HepG2 (cell line): ENCODE data around the gene USP5. TPM values are rescaled to one million over a fixed set of nuclear protein-coding genes. Genes with fewer than 3 reads are reported as not detected.

ENCODE experiments used
- AGO1 ChIP-seq: fragments of 200-400 bp; formaldehyde crosslinking; IDR thresholded peaks from 2 replicates; pipeline ENCODE4 v1.6.1; 2017; ENCODE audit warnings: mild to moderate bottlenecking, low read depth, low read length, moderate library complexity; ENCODE audit not compliant: poor library complexity, severe bottlenecking
- ATF7 ChIP-seq, 2 experiments: fragments of 450-650 bp in 1 of 2; sonication (generic) in 1 of 2; formaldehyde crosslinking in 1 of 2; IDR thresholded peaks; 2 replicates each; pipeline versions ENCODE4 v1.4.0 to v1.6.1; 2016 to 2020; ENCODE audit warnings: antibody characterized with exemption in 1 of 2, mild to moderate bottlenecking in 1 of 2, missing genetic modification reagents in 1 of 2
- DR1 ChIP-seq: sonication (generic); formaldehyde crosslinking; IDR thresholded peaks from 2 replicates; pipeline ENCODE4 v1.8.0; 2021; ENCODE audit warnings: mild to moderate bottlenecking, missing genetic modification reagents, inconsistent platforms
- EHMT2 ChIP-seq: fragments of 200-600 bp; sonication (generic); IDR thresholded peaks from 2 replicates; pipeline ENCODE4 v1.7.0; 2017; ENCODE audit warnings: antibody characterized with exemption, low read depth, low read length, borderline replicate concordance
- HIC2 ChIP-seq: sonication (generic); formaldehyde crosslinking; IDR thresholded peaks from 2 replicates; pipeline ENCODE4 v1.9.0; 2022; ENCODE audit warnings: low read depth, missing genetic modification reagents
- KDM4B ChIP-seq: sonication (generic); formaldehyde crosslinking; IDR thresholded peaks from 2 replicates; pipeline ENCODE4 v1.4.0; 2020; ENCODE audit warnings: missing genetic modification reagents
- MEIS2 ChIP-seq: sonication (generic); formaldehyde crosslinking; IDR thresholded peaks from 2 replicates; pipeline ENCODE4 v1.9.0; 2021; ENCODE audit warnings: mild to moderate bottlenecking, missing genetic modification reagents
- PBX2 ChIP-seq: IDR thresholded peaks from 2 replicates; pipeline ENCODE4 v1.6.1; 2016; ENCODE audit warnings: control low read depth
- SKI ChIP-seq: fragments of 450-650 bp; IDR thresholded peaks from one replicate; pipeline ENCODE4 v1.6.1; 2018; ENCODE audit warnings: mild to moderate bottlenecking; ENCODE audit not compliant: partially characterized antibody
- ZMYM2 ChIP-seq: sonication (generic); formaldehyde crosslinking; IDR thresholded peaks from 2 replicates; pipeline ENCODE4 v1.8.0; 2022; ENCODE audit warnings: mild to moderate bottlenecking, missing genetic modification reagents
- ZNF557 ChIP-seq: sonication (generic); formaldehyde crosslinking; IDR thresholded peaks from 2 replicates; pipeline ENCODE4 v1.4.0; 2020; ENCODE audit warnings: missing genetic modification reagents
- ZNF619 ChIP-seq: sonication (generic); formaldehyde crosslinking; IDR thresholded peaks from 2 replicates; pipeline ENCODE4 v1.4.0; 2020; ENCODE audit warnings: mild to moderate bottlenecking, missing genetic modification reagents
- ZNF776 ChIP-seq: sonication (generic); formaldehyde crosslinking; IDR thresholded peaks from 2 replicates; pipeline ENCODE4 v1.4.0; 2020; ENCODE audit warnings: mild to moderate bottlenecking, missing genetic modification reagents
- ZSCAN21 ChIP-seq: sonication (generic); formaldehyde crosslinking; IDR thresholded peaks from 2 replicates; pipeline ENCODE4 v1.8.0; 2022; ENCODE audit warnings: mild to moderate bottlenecking, missing genetic modification reagents, moderate library complexity, borderline replicate concordance
- ZSCAN25 ChIP-seq: sonication (generic); formaldehyde crosslinking; IDR thresholded peaks from 2 replicates; pipeline ENCODE4 v1.8.0; 2022; ENCODE audit warnings: mild to moderate bottlenecking, missing genetic modification reagents
- polyA plus RNA-seq, 8 experiments: library from polyadenylated mRNA; depleted of rRNA in 3 of 8; stranded (reverse) in 7 of 8; unstranded in 1 of 8; fragments of >200 nt; fragmentation: Illumina TruSeq in 4 of 8; extraction: Trizol in 4 of 8; gene quantifications; 2 replicates each; pipeline versions ENCODE4 v1.2.1 to v1.2.3, GENCODE V29; 2011 to 2016; ENCODE audit warnings: low read depth in 4 of 8, missing spikeins in 1 of 8, mixed read lengths in 1 of 8; ENCODE audit not compliant: insufficient read depth in 1 of 8
- total RNA-seq, 5 experiments: library from RNA; depleted of rRNA; stranded (reverse); fragments of >200 nt; fragmentation: Illumina TruSeq; extraction: Trizol; gene quantifications; 2 replicates each; pipeline ENCODE4 v1.2.3, GENCODE V29; 2016; ENCODE audit warnings: low read depth in 1 of 5
- TF ChIP-seq, protein P1 (sequence below): sonication (generic); formaldehyde crosslinking; IDR thresholded peaks from 2 replicates; pipeline ENCODE4 v1.5.0; 2020; ENCODE audit warnings: mild to moderate bottlenecking, missing genetic modification reagents
- TF ChIP-seq, protein P2 (sequence below): sonication (generic); formaldehyde crosslinking; IDR thresholded peaks from 2 replicates; pipeline ENCODE4 v1.4.0; 2020; ENCODE audit warnings: mild to moderate bottlenecking, missing genetic modification reagents, borderline replicate concordance

USP5 gene
- total and polyA plus RNA-seq, 2 of the 13 experiments (the other 11 are each of a cell fraction or from before 2014, with no cell fraction given): 39.6 to 56.0 TPM

- TF ChIP-seq HIC2 (CRISPR knock-in tag): no peak; the same call in 1 of the 2 replicates
- TF ChIP-seq EHMT2: no peak
- peak; percentile 44 for TF ChIP-seq ZNF776 (CRISPR knock-in tag)
- no peak; the same call in 1 of the 2 replicates for TF ChIP-seq ZNF619
- no peak for TF ChIP-seq ZNF557
- no peak; the same call in 1 of the 2 replicates for TF ChIP-seq KDM4B (CRISPR knock-in tag)
- TF ChIP-seq PBX2: no peak
- TF ChIP-seq, protein P1, sequence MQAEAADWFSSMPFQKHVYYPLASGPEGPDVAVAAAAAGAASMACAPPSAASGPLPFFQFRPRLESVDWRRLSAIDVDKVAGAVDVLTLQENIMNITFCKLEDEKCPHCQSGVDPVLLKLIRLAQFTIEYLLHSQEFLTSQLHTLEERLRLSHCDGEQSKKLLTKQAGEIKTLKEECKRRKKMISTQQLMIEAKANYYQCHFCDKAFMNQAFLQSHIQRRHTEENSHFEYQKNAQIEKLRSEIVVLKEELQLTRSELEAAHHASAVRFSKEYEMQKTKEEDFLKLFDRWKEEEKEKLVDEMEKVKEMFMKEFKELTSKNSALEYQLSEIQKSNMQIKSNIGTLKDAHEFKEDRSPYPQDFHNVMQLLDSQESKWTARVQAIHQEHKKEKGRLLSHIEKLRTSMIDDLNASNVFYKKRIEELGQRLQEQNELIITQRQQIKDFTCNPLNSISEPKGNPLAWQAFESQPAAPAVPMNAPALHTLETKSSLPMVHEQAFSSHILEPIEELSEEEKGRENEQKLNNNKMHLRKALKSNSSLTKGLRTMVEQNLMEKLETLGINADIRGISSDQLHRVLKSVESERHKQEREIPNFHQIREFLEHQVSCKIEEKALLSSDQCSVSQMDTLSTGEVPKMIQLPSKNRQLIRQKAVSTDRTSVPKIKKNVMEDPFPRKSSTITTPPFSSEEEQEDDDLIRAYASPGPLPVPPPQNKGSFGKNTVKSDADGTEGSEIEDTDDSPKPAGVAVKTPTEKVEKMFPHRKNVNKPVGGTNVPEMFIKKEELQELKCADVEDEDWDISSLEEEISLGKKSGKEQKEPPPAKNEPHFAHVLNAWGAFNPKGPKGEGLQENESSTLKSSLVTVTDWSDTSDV (CRISPR knock-in tag): peak; percentile 30; the same call in 1 of the 2 replicates
- TF ChIP-seq DR1 (CRISPR knock-in tag): no peak
- TF ChIP-seq MEIS2 (CRISPR knock-in tag): no peak
- TF ChIP-seq SKI: no peak
- no peak for TF ChIP-seq ZSCAN21 (CRISPR knock-in tag)
- TF ChIP-seq AGO1: peak; percentile 67
- TF ChIP-seq ZMYM2: no peak
- no peak; the same call in 1 of the 2 replicates for TF ChIP-seq ZSCAN25 (CRISPR knock-in tag)
- TF ChIP-seq ATF7 (IDR thresholded peaks at IDR 0.05): no peak
- no peak for TF ChIP-seq ATF7 (CRISPR knock-in tag; IDR thresholded peaks at IDR 0.05)
- TF ChIP-seq, protein P2, sequence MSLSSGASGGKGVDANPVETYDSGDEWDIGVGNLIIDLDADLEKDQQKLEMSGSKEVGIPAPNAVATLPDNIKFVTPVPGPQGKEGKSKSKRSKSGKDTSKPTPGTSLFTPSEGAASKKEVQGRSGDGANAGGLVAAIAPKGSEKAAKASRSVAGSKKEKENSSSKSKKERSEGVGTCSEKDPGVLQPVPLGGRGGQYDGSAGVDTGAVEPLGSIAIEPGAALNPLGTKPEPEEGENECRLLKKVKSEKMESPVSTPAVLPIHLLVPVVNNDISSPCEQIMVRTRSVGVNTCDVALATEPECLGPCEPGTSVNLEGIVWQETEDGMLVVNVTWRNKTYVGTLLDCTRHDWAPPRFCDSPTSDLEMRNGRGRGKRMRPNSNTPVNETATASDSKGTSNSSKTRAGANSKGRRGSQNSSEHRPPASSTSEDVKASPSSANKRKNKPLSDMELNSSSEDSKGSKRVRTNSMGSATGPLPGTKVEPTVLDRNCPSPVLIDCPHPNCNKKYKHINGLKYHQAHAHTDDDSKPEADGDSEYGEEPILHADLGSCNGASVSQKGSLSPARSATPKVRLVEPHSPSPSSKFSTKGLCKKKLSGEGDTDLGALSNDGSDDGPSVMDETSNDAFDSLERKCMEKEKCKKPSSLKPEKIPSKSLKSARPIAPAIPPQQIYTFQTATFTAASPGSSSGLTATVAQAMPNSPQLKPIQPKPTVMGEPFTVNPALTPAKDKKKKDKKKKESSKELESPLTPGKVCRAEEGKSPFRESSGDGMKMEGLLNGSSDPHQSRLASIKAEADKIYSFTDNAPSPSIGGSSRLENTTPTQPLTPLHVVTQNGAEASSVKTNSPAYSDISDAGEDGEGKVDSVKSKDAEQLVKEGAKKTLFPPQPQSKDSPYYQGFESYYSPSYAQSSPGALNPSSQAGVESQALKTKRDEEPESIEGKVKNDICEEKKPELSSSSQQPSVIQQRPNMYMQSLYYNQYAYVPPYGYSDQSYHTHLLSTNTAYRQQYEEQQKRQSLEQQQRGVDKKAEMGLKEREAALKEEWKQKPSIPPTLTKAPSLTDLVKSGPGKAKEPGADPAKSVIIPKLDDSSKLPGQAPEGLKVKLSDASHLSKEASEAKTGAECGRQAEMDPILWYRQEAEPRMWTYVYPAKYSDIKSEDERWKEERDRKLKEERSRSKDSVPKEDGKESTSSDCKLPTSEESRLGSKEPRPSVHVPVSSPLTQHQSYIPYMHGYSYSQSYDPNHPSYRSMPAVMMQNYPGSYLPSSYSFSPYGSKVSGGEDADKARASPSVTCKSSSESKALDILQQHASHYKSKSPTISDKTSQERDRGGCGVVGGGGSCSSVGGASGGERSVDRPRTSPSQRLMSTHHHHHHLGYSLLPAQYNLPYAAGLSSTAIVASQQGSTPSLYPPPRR (CRISPR knock-in tag): no peak; the same call in 1 of the 2 replicates
Measured at GRCh38 chr12:6828781-6829535, 23.0 kb upstream of the USP5 start (continued).
